HepG2 (cell line): Measurements from ENCODE around the gene RECQL5. TPM values are rescaled to one million over a fixed set of nuclear protein-coding genes. Genes with fewer than 3 reads are reported as not detected.

Source experiments
- ATAC-seq: fragments of 200-7000 bp; cut with Tn5 transposase; 3 replicates; pipeline ENCODE4 v1.9.1; 2020; ENCODE audit warnings: mild to moderate bottlenecking, moderate library complexity
- BruUV-seq: library from RNA; stranded (reverse); fragments of 400-500 nt; replicated peaks from 2 replicates; lab custom pipeline; 2021; lab: Mats Ljungman, UMichigan
- CTCF ChIA-PET: fragments of 300-600 bp; formaldehyde crosslinking; extraction: SDS; loops from one replicate; lab custom pipeline; 2021; ENCODE audit warnings: low total read pairs, inconsistent platforms, low intra/inter-chr PET ratio; lab: Yijun Ruan, JAX
- POLR2A ChIA-PET: fragments of 350-600 bp; sonication (Branson Sonifier 250); formaldehyde crosslinking; loops from one replicate; lab custom pipeline; 2020; ENCODE audit warnings: antibody characterized with exemption, inconsistent platforms; lab: Yijun Ruan, JAX
- DNase-seq: peaks from one replicate; pipeline ENCODE4 v3.0.0-alpha.2; 2015; ENCODE audit warnings: low spot score
- FAIRE-seq: peaks from 3 replicates; lab custom pipeline; 2011; peaks lifted over from hg19 to GRCh38; lab: Jason Lieb, UNC
- H2AFZ ChIP-seq: one replicate; pipeline ENCODE4 v1.6.1; 2011; ENCODE audit warnings: low read length, inconsistent platforms
- H3K27ac ChIP-seq: fragments of 300-600 bp; 3 replicates; pipeline ENCODE4 v1.8.0; 2011; ENCODE audit warnings: mixed run types, mild to moderate bottlenecking, mixed read lengths, low read length, inconsistent platforms; ENCODE audit not compliant: insufficient read depth; ENCODE audit errors: extremely low read length
- H3K27me3 ChIP-seq, 2 experiments: fragments of 200-600 bp in 1 of 2; 2 replicates in 1 of 2; 3 replicates in 1 of 2; pipeline versions ENCODE4 v1.6.0 to v1.8.0; 2011; ENCODE audit warnings: low read length in 2 of 2, mild to moderate bottlenecking in 2 of 2, moderate library complexity in 2 of 2, inconsistent platforms in 1 of 2; ENCODE audit not compliant: insufficient read depth in 2 of 2, control insufficient read depth in 1 of 2
- H3K36me3 ChIP-seq, 2 experiments: fragments of 200-600 bp in 1 of 2; replicated peaks in 1 of 2; 2 replicates in 1 of 2; 3 replicates in 1 of 2; pipeline versions ENCODE4 v1.5.1 to v1.8.0; 2011; ENCODE audit warnings: low read length in 2 of 2, inconsistent platforms in 1 of 2; ENCODE audit not compliant: insufficient read depth in 2 of 2, control insufficient read depth in 1 of 2
- H3K4me1 ChIP-seq: 2 replicates; pipeline ENCODE4 v1.5.1; 2012; ENCODE audit warnings: low read length, inconsistent platforms; ENCODE audit not compliant: insufficient read depth
- H3K4me2 ChIP-seq: 2 replicates; pipeline ENCODE4 v1.6.0; 2011; ENCODE audit warnings: low read depth, low read length, inconsistent platforms
- H3K4me3 ChIP-seq, 3 experiments: fragments of 200-600 bp in 1 of 3; sonication (generic), shearing (Covaris generic) in 1 of 3; replicated peaks in 1 of 3; 2 replicates each; pipeline ENCODE4 v1.5.1; 2011 to 2016; ENCODE audit warnings: low read length in 3 of 3, inconsistent platforms in 2 of 3, low read depth in 2 of 3, mild to moderate bottlenecking in 2 of 3, control low read depth in 1 of 3, mixed read lengths in 1 of 3; ENCODE audit not compliant: insufficient read depth in 1 of 3
- H3K79me2 ChIP-seq: one replicate; pipeline ENCODE4 v1.6.1; 2011; ENCODE audit warnings: low read length, inconsistent platforms; ENCODE audit not compliant: insufficient read depth
- H3K9ac ChIP-seq: 2 replicates; pipeline ENCODE4 v1.6.0; 2011; ENCODE audit warnings: mild to moderate bottlenecking, low read depth, low read length, inconsistent platforms; ENCODE audit not compliant: insufficient read depth
- H3K9me3 ChIP-seq: 2 replicates; pipeline ENCODE4 v1.5.1; 2012; ENCODE audit warnings: mild to moderate bottlenecking, low read length
- H4K20me1 ChIP-seq: 2 replicates; pipeline ENCODE4 v1.6.0; 2011; ENCODE audit warnings: inconsistent platforms, mild to moderate bottlenecking, low read length, moderate library complexity; ENCODE audit not compliant: insufficient read depth
- AGO2 ChIP-seq: fragments of 200-400 bp; formaldehyde crosslinking; optimal IDR thresholded peaks from 2 replicates; pipeline ENCODE3; 2017; ENCODE audit warnings: mild to moderate bottlenecking, low read depth, low read length, moderate library complexity
- EP300 ChIP-seq, 3 experiments: sonication (generic) in 1 of 3; formaldehyde crosslinking in 1 of 3; IDR thresholded peaks; 2 replicates each; pipeline versions ENCODE4 v1.5.1 to v1.6.1; 2011 to 2020; ENCODE audit warnings: low read depth in 2 of 3, low read length in 2 of 3, borderline replicate concordance in 1 of 3, improper control_type of control experiment in 1 of 3, mild to moderate bottlenecking in 1 of 3, missing genetic modification reagents in 1 of 3, moderate library complexity in 1 of 3
- FIP1L1 ChIP-seq: fragments of 200-400 bp; formaldehyde crosslinking; IDR thresholded peaks from 2 replicates; pipeline ENCODE4 v1.6.1; 2018; ENCODE audit warnings: low read depth, mild to moderate bottlenecking, low read length, moderate library complexity, borderline replicate concordance; ENCODE audit not compliant: insufficient read depth
- GATAD1 ChIP-seq: IDR thresholded peaks from 2 replicates; pipeline ENCODE4 v1.6.1; 2016; ENCODE audit warnings: missing genetic modification reagents, missing compliant biosample characterization
- GATAD2A ChIP-seq: IDR thresholded peaks from 2 replicates; pipeline ENCODE4 v1.6.1; 2016
- HNRNPL ChIP-seq: fragments of 200-400 bp; formaldehyde crosslinking; IDR thresholded peaks from 2 replicates; pipeline ENCODE4 v1.6.1; 2017; ENCODE audit warnings: mild to moderate bottlenecking, low read depth, low read length
- HNRNPLL ChIP-seq: fragments of 200-400 bp; formaldehyde crosslinking; IDR thresholded peaks from 2 replicates; pipeline ENCODE4 v1.6.1; 2017; ENCODE audit warnings: mild to moderate bottlenecking, low read depth, low read length; ENCODE audit not compliant: poor library complexity, severe bottlenecking
- SOX13 ChIP-seq, 3 experiments: fragments of 450-650 bp in 1 of 3; sonication (generic) in 1 of 3; formaldehyde crosslinking in 1 of 3; IDR thresholded peaks in 2 of 3; conservative IDR thresholded peaks in 1 of 3; 2 replicates each; pipeline versions ENCODE4 v1.5.0 to v1.6.1; 2016 to 2020; ENCODE audit warnings: antibody characterized with exemption in 1 of 3, mild to moderate bottlenecking in 1 of 3, missing compliant biosample characterization in 1 of 3, missing genetic modification reagents in 1 of 3, moderate library complexity in 1 of 3
- ZNF234 ChIP-seq: sonication (generic); formaldehyde crosslinking; conservative IDR thresholded peaks from 2 replicates; pipeline ENCODE4 v1.5.1; 2020; ENCODE audit warnings: mild to moderate bottlenecking, missing genetic modification reagents
- ZNF572 ChIP-seq: sonication (generic); formaldehyde crosslinking; IDR thresholded peaks from 2 replicates; pipeline ENCODE4 v1.5.1; 2020; ENCODE audit warnings: mild to moderate bottlenecking, missing genetic modification reagents
- WGBS: methylation state at CpG from one replicate; pipeline ENCODE4 v1.1.6; 2017; ENCODE audit warnings: low lambda C conversion rate; 5-methylcytosine and 5-hydroxymethylcytosine counted together
- in situ Hi-C: cut with HindIII; loops from 2 replicates; pipeline ENCODE4 v1.10.0; 2017; ENCODE audit warnings: low pct_unique_long_range_greater_than_20kb; ENCODE audit not compliant: extremely low pct_ligation_motif_present
- intact Hi-C: fragments of 100-400 bp; cut with micrococcal nuclease; formaldehyde crosslinking; loops from one replicate; pipeline ENCODE4 v1.10.0; 2022; ENCODE audit not compliant: unreplicated experiment
- polyA plus RNA-seq, 8 experiments: library from polyadenylated mRNA; depleted of rRNA in 3 of 8; stranded (reverse) in 7 of 8; unstranded in 1 of 8; fragments of >200 nt; fragmentation: Illumina TruSeq in 4 of 8; extraction: Trizol in 4 of 8; gene quantifications; 2 replicates each; pipeline versions ENCODE4 v1.2.1 to v1.2.3, GENCODE V29; 2011 to 2016; ENCODE audit warnings: low read depth in 4 of 8, missing spikeins in 1 of 8, mixed read lengths in 1 of 8; ENCODE audit not compliant: insufficient read depth in 1 of 8
- total RNA-seq, 5 experiments: library from RNA; depleted of rRNA; stranded (reverse); fragments of >200 nt; fragmentation: Illumina TruSeq; extraction: Trizol; gene quantifications; 2 replicates each; pipeline ENCODE4 v1.2.3, GENCODE V29; 2016; ENCODE audit warnings: low read depth in 1 of 5
- TF ChIP-seq, protein P1 (sequence below): IDR thresholded peaks from 2 replicates; pipeline ENCODE4 v1.6.1; 2016; ENCODE audit warnings: low read depth, borderline replicate concordance
- TF ChIP-seq, protein P2 (sequence below): sonication (generic); formaldehyde crosslinking; IDR thresholded peaks from 2 replicates; pipeline ENCODE4 v1.8.0; 2022; ENCODE audit warnings: mild to moderate bottlenecking, missing genetic modification reagents, borderline replicate concordance

Gene RECQL5
- total and polyA plus RNA-seq, 2 of the 13 experiments (the other 11 are each of a cell fraction or from before 2014, with no cell fraction given), result 27.7 to 32.0 TPM

- no peak for TF ChIP-seq EP300 (IDR thresholded peaks at IDR 0.05; ENCODE audit: low read depth in 2 of 2, low read length in 2 of 2)
- TF ChIP-seq EP300 (CRISPR knock-in tag; IDR thresholded peaks at IDR 0.05; ENCODE audit: borderline replicate concordance), result peak; percentile 69
- TF ChIP-seq, protein P1, sequence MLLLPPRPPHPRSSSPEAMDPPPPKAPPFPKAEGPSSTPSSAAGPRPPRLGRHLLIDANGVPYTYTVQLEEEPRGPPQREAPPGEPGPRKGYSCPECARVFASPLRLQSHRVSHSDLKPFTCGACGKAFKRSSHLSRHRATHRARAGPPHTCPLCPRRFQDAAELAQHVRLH (CRISPR knock-in tag), result peak; percentile 87; the same call in 1 of the 2 replicates
- TF ChIP-seq, protein P2, sequence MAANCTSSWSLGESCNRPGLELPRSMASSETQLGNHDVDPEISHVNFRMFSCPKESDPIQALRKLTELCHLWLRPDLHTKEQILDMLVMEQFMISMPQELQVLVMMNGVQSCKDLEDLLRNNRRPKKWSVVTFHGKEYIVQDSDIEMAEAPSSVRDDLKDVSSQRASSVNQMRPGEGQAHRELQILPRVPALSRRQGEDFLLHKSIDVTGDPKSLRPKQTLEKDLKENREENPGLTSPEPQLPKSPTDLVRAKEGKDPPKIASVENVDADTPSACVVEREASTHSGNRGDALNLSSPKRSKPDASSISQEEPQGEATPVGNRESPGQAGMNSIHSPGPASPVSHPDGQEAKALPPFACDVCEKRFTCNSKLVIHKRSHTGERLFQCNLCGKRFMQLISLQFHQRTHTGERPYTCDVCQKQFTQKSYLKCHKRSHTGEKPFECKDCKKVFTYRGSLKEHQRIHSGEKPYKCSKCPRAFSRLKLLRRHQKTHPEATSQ (CRISPR knock-in tag), result no peak
- no peak for TF ChIP-seq SOX13 (IDR thresholded peaks at IDR 0.05)
- TF ChIP-seq SOX13 (CRISPR knock-in tag; conservative IDR thresholded peaks at IDR 0.05 in 1 of 2, IDR thresholded peaks at IDR 0.05 in 1 of 2), result peak in 1 of 2 experiments; percentile 46; a peak in 1 of 4 replicates
- TF ChIP-seq HNRNPLL, result no peak
- TF ChIP-seq GATAD1 (CRISPR knock-in tag), result peak; percentile 38
- peak; percentile 56; the same call in 1 of the 2 replicates for TF ChIP-seq GATAD2A
- no peak for TF ChIP-seq ZNF234 (CRISPR knock-in tag)
- TF ChIP-seq, all 625 proteins: peak for 96
These were observed 30.8 kb upstream of the RECQL5 start (continued) for GRCh38 chr17:75697651-75698291.

- in situ Hi-C loops (no loop called here), intact Hi-C loops (no loop called here)
- Histone ChIP-seq H3K9ac (no peak overlapping the region), H2AFZ (no peak overlapping the region), H3K9me3 (no peaks in the 10 kb centered on the region), H3K27ac (no peak overlapping the region), H3K36me3 (peaks cover 38 to 76% of the 10 kb centered on the region in 2 experiments), H3K4me1 (peaks cover 44% of the 10 kb centered on the region), H4K20me1 (no peaks in the 10 kb centered on the region; the same call in 1 of the 2 replicates), H3K4me2 (no peak overlapping the region), H3K4me3 (no peak overlapping the region), H3K79me2 (no peaks in the 10 kb centered on the region), H3K27me3 (no peaks in the 10 kb centered on the region)
- FAIRE-seq (no peak), DNase-seq (no peak), ATAC-seq (no peak)
- POLR2A ChIA-PET, result interaction anchor here (0.7 to 2.5 kb wide), 2 partner anchors 42 to 84 kb away, joined by 3 to 7 read pairs; a partner anchor contains a TSS
- no TSS peak for BruUV-seq
- WGBS, result 99% methylated on average over 12 of the region's 12 CpGs
- TF ChIP-seq FIP1L1 (no peak), HNRNPL (0 out of 2 replicates have a peak, but pooled peaks have one; percentile 37), AGO2 (peak; percentile 62), ZNF572 (CRISPR knock-in tag) (0 out of 2 replicates have a peak, but pooled peaks have one; percentile 28)
- CTCF ChIA-PET, result no interaction called here
These were observed 28.9 kb upstream of the RECQL5 start for GRCh38 chr17:75695830-75696271.
